Adrenal gland (tissue), 12 donors: ENCODE results near the gene RNF183. TPM values are rescaled to one million over a fixed set of nuclear protein-coding genes. Genes with fewer than 3 reads are reported as not detected.

Experiments used
- DNase-seq, 7 donors: peaks; one replicate each; pipeline ENCODE4 v3.0.0-alpha.2; 2019 to 2020
- H3K27ac ChIP-seq, 5 donors: fragments of 200-600 bp; sonication (generic) in 4 of 5; 1 replicate in 3 of 5; 2 replicates in 2 of 5; pipeline versions ENCODE4 v1.5.1 to v1.8.0; 2016 to 2020; ENCODE audit warnings: mild to moderate bottlenecking in 1 of 5
- H3K27me3 ChIP-seq: fragments of 200-600 bp; 2 replicates; pipeline ENCODE4 v1.8.0; 2021
- H3K36me3 ChIP-seq, 2 donors: fragments of 200-600 bp; replicated peaks in 1 of 2; 1 replicate in 1 of 2; 2 replicates in 1 of 2; pipeline versions ENCODE4 v1.5.1 to v1.8.0; 2018 to 2022
- H3K4me1 ChIP-seq, 2 donors: fragments of 200-600 bp; replicated peaks in 1 of 2; 1 replicate in 1 of 2; 2 replicates in 1 of 2; pipeline versions ENCODE4 v1.5.1 to v1.8.0; 2018 to 2021
- H3K4me3 ChIP-seq, 4 donors: fragments of 200-600 bp; sonication (generic) in 3 of 4; one replicate each; pipeline ENCODE4 v1.5.1; 2016 to 2018
- H3K9me3 ChIP-seq, 3 donors: fragments of 200-600 bp; sonication (generic) in 1 of 3; replicated peaks in 1 of 3; 1 replicate in 2 of 3; 2 replicates in 1 of 3; pipeline versions ENCODE4 v1.5.1 to v1.8.0; 2016 to 2021
- CTCF ChIP-seq, 6 experiments: fragments of 450-650 bp in 4 of 6; fragments of 200-600 bp in 2 of 6; sonication (generic) in 1 of 6; IDR thresholded peaks; 1 replicate in 5 of 6; 2 replicates in 1 of 6; pipeline versions ENCODE4 v1.5.1 to v1.8.0; 2016 to 2021; ENCODE audit warnings: antibody characterized with exemption in 6 of 6, mild to moderate bottlenecking in 2 of 6, moderate library complexity in 1 of 6
- POLR2A ChIP-seq, 2 donors: fragments of 450-650 bp; IDR thresholded peaks; one replicate each; pipeline ENCODE4 v1.6.1; 2017; ENCODE audit warnings: antibody characterized with exemption in 2 of 2, mild to moderate bottlenecking in 2 of 2, moderate library complexity in 1 of 2
- intact Hi-C, 2 donors: fragments of 100-400 bp; cut with DNase I; formaldehyde crosslinking; loops; one replicate each; pipeline versions ENCODE4 v1.14.1 to v1.15.0; 2022 to 2023
- polyA plus RNA-seq, 3 donors: library from polyadenylated mRNA; stranded (reverse); fragments of 200-250 nt in 2 of 3; fragments of 350-450 nt in 1 of 3; fragmentation: Illumina TruSeq in 1 of 3; extraction: RNeasy Lipid Tissue Mini Kit (QIAGEN cat#74804) in 1 of 3; gene quantifications; one replicate each; pipeline ENCODE4 v1.2.3, GENCODE V29; 2013 to 2014
- total RNA-seq, 9 donors: library from RNA; depleted of rRNA in 4 of 9; stranded (reverse); fragments of >200 nt in 4 of 9; fragments of 120-200 nt in 1 of 9; fragmentation: NEBNext Ultra II Directional in 1 of 9; extraction: Animal tissue kit (Norgen Biotek cat#: 25700) in 1 of 9; gene quantifications; one replicate each; pipeline versions ENCODE4 v1.1.0 to v1.2.4, GENCODE V29; 2013 to 2023
- donor health status: healthy with polysubstance abuse.
- donor health status: Bipolar disorder and iron deficiency.
- donor health status: DM: yes; HTN: yes; CAD: no.
- donor health status: DM: no; HTN: no; CAD: no.
- donor health status: DM: no; HTN: no; CAD: no.
- donor health status: DM: yes; HTN: yes; CAD: no.

RNF183 gene
- total and polyA plus RNA-seq, 12 donors: 0.11 to 0.48 (median 0.26) TPM; not detected in 8

DNA sequence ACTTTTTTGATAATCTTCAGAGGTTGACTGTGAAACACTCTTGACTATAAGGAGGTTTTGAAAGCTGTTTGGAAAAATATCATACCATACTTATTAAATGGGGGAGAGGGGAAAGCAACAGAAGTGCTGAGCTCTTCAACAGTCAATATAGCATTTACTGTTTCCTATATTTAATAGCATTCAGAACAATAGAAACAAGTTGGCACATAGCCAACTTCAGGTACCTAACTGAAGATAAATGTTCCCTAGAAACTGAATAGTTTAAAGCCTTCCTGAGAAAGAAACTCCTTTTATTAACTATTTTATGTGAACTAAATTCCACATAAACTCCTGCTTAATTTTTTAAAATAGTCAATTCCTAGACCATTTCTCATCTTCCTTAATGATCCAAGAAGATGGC lies 55.5 kb downstream of the RNF183 start:
- intact Hi-C loops: no loop called here
- TF ChIP-seq CTCF (IDR thresholded peaks at IDR 0.05): no peak
- TF ChIP-seq POLR2A (IDR thresholded peaks at IDR 0.05): no peak
- DNase-seq: no peak
- Histone ChIP-seq H3K4me1 (peaks cover 0 to 11% of the 10 kb centered on the region in 2 donors), H3K27me3 (no peaks in the 10 kb centered on the region), H3K9me3 (no peaks in the 10 kb centered on the region), H3K36me3 (no peaks in the 10 kb centered on the region), H3K4me3 (no peak overlapping the region), H3K27ac (no peak overlapping the region)

Other genes with a start within 250 kb of the RNF183 start
- gene ZFP37, start 246.7 kb downstream of the RNF183 start, total RNA-seq: 1 to 10 TPM in 7 of 9 donors, under 1 TPM in 2; 0.12 to 4.7 (median 1.9) TPM
- 1 to 10 TPM in 2 of 3 donors, under 1 TPM in 1; 0.64 to 2.4 (median 1.0) TPM for gene ZFP37, start 246.7 kb downstream of the RNF183 start, polyA plus RNA-seq
- 10 to 100 TPM; 16.0 to 50.8 (median 23.0) TPM for gene SLC31A2, start 152.4 kb downstream of the RNF183 start, total RNA-seq
- 10 to 100 TPM in 2 of 3 donors, 1 to 10 TPM in 1; 9.1 to 20.8 (median 10.8) TPM for gene SLC31A2, start 152.4 kb downstream of the RNF183 start, polyA plus RNA-seq
- 10 to 100 TPM; 22.2 to 38.1 (median 29.0) TPM for gene FKBP15, start 82.1 kb downstream of the RNF183 start, total RNA-seq
- gene FKBP15, start 82.1 kb downstream of the RNF183 start, polyA plus RNA-seq: 10 to 100 TPM; 14.1 to 30.2 (median 16.0) TPM
- gene SLC31A1, start 81.8 kb downstream of the RNF183 start, total RNA-seq: 10 to 100 TPM; 19.8 to 99.5 (median 32.3) TPM
- 100 to 1,000 TPM in 1 of 3 donors, 10 to 100 TPM in 2; 10.2 to 105 (median 16.3) TPM for gene SLC31A1, start 81.8 kb downstream of the RNF183 start, polyA plus RNA-seq
- 10 to 100 TPM; 25.7 to 44.7 (median 28.7) TPM for gene CDC26, start 27.8 kb downstream of the RNF183 start, total RNA-seq
- 10 to 100 TPM; 26.7 to 63.7 (median 29.8) TPM for gene CDC26, start 27.8 kb downstream of the RNF183 start, polyA plus RNA-seq
- gene PRPF4, start 27.7 kb downstream of the RNF183 start, total RNA-seq: 10 to 100 TPM; 14.3 to 46.3 (median 23.1) TPM
- gene PRPF4, start 27.7 kb downstream of the RNF183 start, polyA plus RNA-seq: 10 to 100 TPM in 2 of 3 donors, 1 to 10 TPM in 1; 9.6 to 37.9 (median 11.7) TPM
- gene WDR31, start 36.9 kb upstream of the RNF183 start, total RNA-seq: 10 to 100 TPM in 2 of 9 donors, 1 to 10 TPM in 7; 3.1 to 16.5 (median 7.0) TPM
- gene WDR31, start 36.9 kb upstream of the RNF183 start, polyA plus RNA-seq: 10 to 100 TPM in 1 of 3 donors, 1 to 10 TPM in 2; 5.8 to 12.0 (median 9.3) TPM
- 10 to 100 TPM in 2 of 9 donors, 1 to 10 TPM in 6, under 1 TPM in 1; 0.89 to 18.6 (median 5.2) TPM for gene BSPRY, start 46.2 kb upstream of the RNF183 start, total RNA-seq
- gene BSPRY, start 46.2 kb upstream of the RNF183 start, polyA plus RNA-seq: 1 to 10 TPM; 1.4 to 3.2 (median 1.5) TPM
- gene HDHD3, start 73.6 kb upstream of the RNF183 start, total RNA-seq: 100 to 1,000 TPM; 117 to 343 (median 208) TPM
- 100 to 1,000 TPM in 2 of 3 donors, 10 to 100 TPM in 1; 89.1 to 300 (median 180) TPM for gene HDHD3, start 73.6 kb upstream of the RNF183 start, polyA plus RNA-seq
- gene ALAD, start 97.9 kb upstream of the RNF183 start, total RNA-seq: 100 to 1,000 TPM in 8 of 9 donors, 10 to 100 TPM in 1; 49.2 to 348 (median 242) TPM
- 100 to 1,000 TPM; 112 to 244 (median 150) TPM for gene ALAD, start 97.9 kb upstream of the RNF183 start, polyA plus RNA-seq
- gene POLE3, start 107.3 kb upstream of the RNF183 start, total RNA-seq: 10 to 100 TPM; 40.2 to 73.5 (median 43.5) TPM
- 10 to 100 TPM; 14.9 to 79.1 (median 23.6) TPM for gene POLE3, start 107.3 kb upstream of the RNF183 start, polyA plus RNA-seq
- gene C9orf43, start 107.4 kb upstream of the RNF183 start, total RNA-seq: 1 to 10 TPM in 4 of 9 donors, under 1 TPM in 5; 0.65 to 2.3 (median 0.83) TPM
- gene C9orf43, start 107.4 kb upstream of the RNF183 start, polyA plus RNA-seq: 1 to 10 TPM; 1.8 to 5.1 (median 3.1) TPM
- gene RGS3, start 160.4 kb upstream of the RNF183 start, total RNA-seq: 100 to 1,000 TPM in 3 of 9 donors, 10 to 100 TPM in 6; 42.9 to 126 (median 77.9) TPM
- gene RGS3, start 160.4 kb upstream of the RNF183 start, polyA plus RNA-seq: 10 to 100 TPM; 34.5 to 64.9 (median 53.5) TPM